ENCODE data around the gene KRTAP4-3.

The KRTAP4-3 gene

GRCh38 chr17:41168121-41168520 is at the start of gene KRTAP4-3:
KRTAP4-3 (minus strand) TSS chr17:41168221; CDS start chr17:41168172, 49 bp downstream.
- H4K20me1 ChIP-seq (ENCODE audit: insufficient read depth) = no peaks in the 10 kb centered on the region
- no peak within 1 kb of the TSS for H3K4me3 ChIP-seq (IDR thresholded peaks at IDR 0.05; ENCODE audit: insufficient read depth, low read depth, low read length)
- no peak within 1 kb of the TSS for H3K9ac ChIP-seq
- no peak within 1 kb of the TSS for H3K27ac ChIP-seq
- no peak for TF ChIP-seq CTCF (conservative IDR thresholded peaks at IDR 0.05; ENCODE audit: low read depth, low read length)
- no peaks in the 10 kb centered on the region for H3K36me3 ChIP-seq (ENCODE audit: insufficient read depth)
- no peak within 1 kb of the TSS for H3K4me2 ChIP-seq
- no peaks in the 10 kb centered on the region for H3K79me2 ChIP-seq (ENCODE audit: insufficient read depth, low read depth)
- no peak within 1 kb of the TSS for H2AFZ ChIP-seq (ENCODE audit: low read depth)
- H3K27me3 ChIP-seq (ENCODE audit: insufficient read depth, low read depth) = no peaks in the 10 kb centered on the region
- no peaks in the 10 kb centered on the region for H3K4me1 ChIP-seq (ENCODE audit: low read depth, poor library complexity, severe bottlenecking)

- no peak overlapping the region for H3K9ac ChIP-seq
- H2AFZ ChIP-seq (ENCODE audit: low read depth) = no peak overlapping the region
- no peaks in the 10 kb centered on the region for H4K20me1 ChIP-seq (ENCODE audit: insufficient read depth)
- no peak overlapping the region for H3K27ac ChIP-seq
- H3K4me1 ChIP-seq (ENCODE audit: low read depth, poor library complexity, severe bottlenecking) = peaks cover 29% of the 10 kb centered on the region
- no peak overlapping the region for H3K4me2 ChIP-seq
- TF ChIP-seq CTCF (conservative IDR thresholded peaks at IDR 0.05; ENCODE audit: low read depth, low read length) = no peak
- H3K27me3 ChIP-seq (ENCODE audit: insufficient read depth, low read depth) = no peaks in the 10 kb centered on the region
- H3K4me3 ChIP-seq (IDR thresholded peaks at IDR 0.05; ENCODE audit: insufficient read depth, low read depth, low read length) = no peak overlapping the region
- no peaks in the 10 kb centered on the region for H3K79me2 ChIP-seq (ENCODE audit: insufficient read depth, low read depth)
- H3K36me3 ChIP-seq (ENCODE audit: insufficient read depth) = no peaks in the 10 kb centered on the region
Observed at GRCh38 chr17:41215681-41216080, 47.7 kb upstream of the KRTAP4-3 start.

- Histone ChIP-seq H3K4me1 (ENCODE audit: low read depth, poor library complexity, severe bottlenecking) (peaks cover 29% of the 10 kb centered on the region), H3K36me3 (ENCODE audit: insufficient read depth) (no peaks in the 10 kb centered on the region), H3K27me3 (ENCODE audit: insufficient read depth, low read depth) (no peaks in the 10 kb centered on the region), H2AFZ (ENCODE audit: low read depth) (no peak overlapping the region; the same call in 1 of the 2 replicates), H3K9ac (no peak overlapping the region), H3K4me2 (peak overlapping the region; percentile 59), H4K20me1 (ENCODE audit: insufficient read depth) (no peaks in the 10 kb centered on the region), H3K27ac (peak overlapping the region; percentile 35), H3K4me3 (IDR thresholded peaks at IDR 0.05; ENCODE audit: insufficient read depth, low read depth, low read length) (no peak overlapping the region), H3K79me2 (ENCODE audit: insufficient read depth, low read depth) (no peaks in the 10 kb centered on the region)
- no peak for TF ChIP-seq CTCF (conservative IDR thresholded peaks at IDR 0.05; ENCODE audit: low read depth, low read length)
Observed at GRCh38 chr17:41212524-41213169, 44.6 kb upstream of the KRTAP4-3 start.

GRCh38 chr17:41211845-41212466 is 43.9 kb upstream of the KRTAP4-3 start:
- peak overlapping the region; percentile 7 for H2AFZ ChIP-seq (ENCODE audit: low read depth)

More at GRCh38 chr17:41211845-41212466, 43.9 kb upstream of the KRTAP4-3 start:
- Histone ChIP-seq H3K36me3 (ENCODE audit: insufficient read depth) (no peaks in the 10 kb centered on the region), H3K79me2 (ENCODE audit: insufficient read depth, low read depth) (no peaks in the 10 kb centered on the region), H3K27me3 (ENCODE audit: insufficient read depth, low read depth) (no peaks in the 10 kb centered on the region), H3K9ac (no peak overlapping the region), H3K4me3 (IDR thresholded peaks at IDR 0.05; ENCODE audit: insufficient read depth, low read depth, low read length) (no peak overlapping the region), H3K4me1 (ENCODE audit: low read depth, poor library complexity, severe bottlenecking) (peaks cover 29% of the 10 kb centered on the region), H4K20me1 (ENCODE audit: insufficient read depth) (no peaks in the 10 kb centered on the region), H3K4me2 (peak overlapping the region; percentile 59), H3K27ac (peak overlapping the region; percentile 35)
- no peak for TF ChIP-seq CTCF (conservative IDR thresholded peaks at IDR 0.05; ENCODE audit: low read depth, low read length)
